Testis (tissue), 3 donors: ENCODE data around the gene ATAD3C. TPM values are rescaled to one million over a fixed set of nuclear protein-coding genes. Genes with fewer than 3 reads are reported as not detected.

ENCODE experiments used
- DNase-seq: peaks from one replicate; pipeline ENCODE4 v3.0.0-alpha.2; 2019
- H3K27ac ChIP-seq, 2 donors: fragments of 200-600 bp; sonication (generic); one replicate each; pipeline ENCODE4 v1.5.1; 2019
- H3K27me3 ChIP-seq: fragments of 200-600 bp; sonication (generic); one replicate; pipeline ENCODE4 v1.5.1; 2019
- H3K36me3 ChIP-seq: fragments of 200-600 bp; sonication (generic); one replicate; pipeline ENCODE4 v1.5.1; 2017; ENCODE audit warnings: low read depth; ENCODE audit errors: missing control alignments
- H3K4me1 ChIP-seq: fragments of 200-600 bp; sonication (generic); one replicate; pipeline ENCODE4 v1.5.1; 2019
- H3K4me3 ChIP-seq, 2 donors: fragments of 200-600 bp; sonication (generic); one replicate each; pipeline ENCODE4 v1.5.1; 2017 to 2019
- H3K9me3 ChIP-seq: fragments of 200-600 bp; sonication (generic); one replicate; pipeline ENCODE4 v1.5.1; 2017
- CTCF ChIP-seq, 3 experiments: fragments of 450-650 bp in 2 of 3; fragments of 200-600 bp in 1 of 3; sonication (generic) in 1 of 3; IDR thresholded peaks; one replicate each; pipeline ENCODE4 v1.5.1; 2016 to 2019; ENCODE audit warnings: antibody characterized with exemption in 3 of 3, mild to moderate bottlenecking in 2 of 3, moderate library complexity in 1 of 3
- POLR2A ChIP-seq: fragments of 450-650 bp; IDR thresholded peaks from one replicate; pipeline ENCODE4 v1.6.1; 2017; ENCODE audit warnings: antibody characterized with exemption, mild to moderate bottlenecking, moderate library complexity
- WGBS, 2 donors: methylation state at CpG; one replicate each; pipeline ENCODE4 v1.1.5; 2018; 5-methylcytosine and 5-hydroxymethylcytosine counted together
- intact Hi-C: fragments of 100-400 bp; cut with DNase I; formaldehyde crosslinking; loops from one replicate; pipeline ENCODE4 v1.15.1; 2023; ENCODE audit warnings: low total_unique reads
- polyA plus RNA-seq: library from polyadenylated mRNA; stranded (reverse); fragments of 350-450 nt; fragmentation: Illumina TruSeq; extraction: RNeasy Lipid Tissue Mini Kit (QIAGEN cat#74804); gene quantifications from one replicate; pipeline ENCODE4 v1.2.3, GENCODE V29; 2014; ENCODE audit warnings: low read depth, low replicate concordance; ENCODE audit not compliant: insufficient read depth
- total RNA-seq, 2 donors: library from RNA; depleted of rRNA; stranded (reverse); fragments of >200 nt; gene quantifications; one replicate each; pipeline ENCODE4 v1.2.3, GENCODE V29; 2016

The ATAD3C gene
- total and polyA plus RNA-seq, 3 donors from 2014 or later = 1.3 to 3.0 (median 1.5) TPM

GRCh38 chr1:1425753-1426495 lies 23.6 kb upstream of the ATAD3C start:
- Histone ChIP-seq H3K9me3 (no peaks in the 10 kb centered on the region), H3K4me1 (peaks cover 26% of the 10 kb centered on the region), H3K27me3 (no peaks in the 10 kb centered on the region), H3K36me3 (no peaks in the 10 kb centered on the region), H3K27ac (peak overlapping the region; percentile 10 to 83), H3K4me3 (no peak overlapping the region)
- intact Hi-C loops = no loop called here
- no peak for TF ChIP-seq POLR2A
- TF ChIP-seq CTCF (IDR thresholded peaks at IDR 0.05) = no peak
- no peak for DNase-seq
- WGBS, 2 donors = 66 to 80% methylated on average over 11 to 26 of the region's 33 CpGs

- DNase-seq = no peak
- H3K36me3 ChIP-seq = no peaks in the 10 kb centered on the region
- WGBS, 2 donors = 72 to 73% methylated on average over 8 to 19 of the region's 19 CpGs
- no peak overlapping the region for H3K4me3 ChIP-seq
- H3K9me3 ChIP-seq = no peaks in the 10 kb centered on the region
- H3K27ac ChIP-seq = peak overlapping the region; percentile 10 to 83
- intact Hi-C loops = no loop called here
- peaks cover 26% of the 10 kb centered on the region for H3K4me1 ChIP-seq
- H3K27me3 ChIP-seq = no peaks in the 10 kb centered on the region
- TF ChIP-seq CTCF (IDR thresholded peaks at IDR 0.05) (no peak), POLR2A (no peak)
Measured at GRCh38 chr1:1426496-1427105, 22.9 kb upstream of the ATAD3C start.

GRCh38 chr1:1427106-1427819 lies 22.2 kb upstream of the ATAD3C start:
- WGBS, 2 donors = 40 to 83% methylated on average over 19 to 34 of the region's 66 CpGs
- Histone ChIP-seq H3K27ac (peak overlapping the region in 1 of 2 donors; percentile 83), H3K4me1 (peaks cover 33% of the 10 kb centered on the region), H3K4me3 (peak overlapping the region; percentile 48 to 57), H3K27me3 (no peaks in the 10 kb centered on the region), H3K9me3 (no peaks in the 10 kb centered on the region), H3K36me3 (no peaks in the 10 kb centered on the region)
- no peak for DNase-seq
- TF ChIP-seq CTCF (IDR thresholded peaks at IDR 0.05) (no peak), POLR2A (no peak)
- intact Hi-C loops = no loop called here

- H3K27ac ChIP-seq = peak overlapping the region in 1 of 2 donors; percentile 83
- no peaks in the 10 kb centered on the region for H3K36me3 ChIP-seq
- WGBS, 2 donors = 0% methylated on average over 10 of the region's 22 CpGs; no CpG with 5 or more reads in 1 of the 2 donors
- no peaks in the 10 kb centered on the region for H3K9me3 ChIP-seq
- TF ChIP-seq CTCF (IDR thresholded peaks at IDR 0.05) = no peak
- no peak for TF ChIP-seq POLR2A
- H3K4me1 ChIP-seq = peaks cover 38% of the 10 kb centered on the region
- no peaks in the 10 kb centered on the region for H3K27me3 ChIP-seq
- intact Hi-C loops = no loop called here
- H3K4me3 ChIP-seq = peak overlapping the region; percentile 48 to 57
- no peak for DNase-seq
Measured at GRCh38 chr1:1427820-1428148, 21.7 kb upstream of the ATAD3C start.
